SK-MEL-5 (cell line): ENCODE measurements around the gene FRMD3. TPM values are rescaled to one million over a fixed set of nuclear protein-coding genes. Genes with fewer than 3 reads are reported as not detected.

Source experiments
- DNase-seq: peaks from one replicate; pipeline ENCODE4 v3.0.0-alpha.2; 2016; ENCODE audit warnings: low read depth, low spot score
- in situ Hi-C: cut with HindIII; loops from 2 replicates; pipeline ENCODE4 v1.10.0; 2016; ENCODE audit warnings: low sequenced_read_pairs, high pct_unique_total_duplicates, low pct_unique_long_range_greater_than_20kb
- total RNA-seq: library from RNA; depleted of rRNA; stranded (reverse); fragments of >200 nt; shearing (Covaris generic); gene quantifications from 2 replicates; pipeline ENCODE4 v1.2.3, GENCODE V29; 2014

FRMD3 gene
- total RNA-seq, 1 experiment from 2014 or later = 22.1 TPM

DNA sequence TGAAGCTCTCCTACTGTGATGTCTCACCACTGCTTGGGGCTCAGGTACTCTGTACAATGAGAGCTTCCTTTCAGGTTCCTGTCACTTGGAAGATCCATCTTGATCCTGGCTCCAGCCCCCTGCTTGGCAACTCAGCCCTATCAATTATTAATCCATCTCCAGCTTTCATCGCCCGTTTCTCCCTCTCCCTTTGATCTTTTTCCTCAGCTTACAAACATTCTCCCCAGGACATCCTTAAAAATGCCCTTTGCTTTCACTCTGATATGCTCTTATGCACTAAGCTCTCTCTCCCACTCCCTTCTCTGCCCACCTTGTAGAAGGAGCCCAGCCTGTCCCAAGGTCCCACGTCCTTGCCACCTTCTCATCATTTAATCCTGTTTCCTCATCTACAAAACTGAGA lies 109.0 kb downstream of the FRMD3 start:
- in situ Hi-C loops = no loop called here
- DNase-seq = no peak

DNA sequence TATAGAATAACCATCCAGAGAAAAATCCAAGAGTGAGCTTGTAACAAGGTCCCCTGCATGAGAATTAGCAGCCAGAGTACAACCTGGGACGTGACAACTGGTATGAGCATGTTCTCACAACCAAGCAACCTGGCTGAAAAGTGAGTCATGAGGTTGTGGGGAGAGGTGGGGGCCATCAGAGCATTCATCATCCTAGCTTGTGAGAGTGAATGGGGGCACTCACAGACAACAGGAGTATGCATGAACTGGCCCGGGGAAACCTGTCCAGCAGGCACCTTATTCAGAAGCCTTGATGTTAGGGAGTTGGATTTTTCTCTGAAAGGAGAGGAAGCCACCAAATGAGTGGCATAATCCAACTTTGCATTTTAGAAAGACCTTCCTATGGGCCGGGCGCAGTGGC lies 113.0 kb downstream of the FRMD3 start:
- in situ Hi-C loops = no loop called here
- DNase-seq = no peak

DNA sequence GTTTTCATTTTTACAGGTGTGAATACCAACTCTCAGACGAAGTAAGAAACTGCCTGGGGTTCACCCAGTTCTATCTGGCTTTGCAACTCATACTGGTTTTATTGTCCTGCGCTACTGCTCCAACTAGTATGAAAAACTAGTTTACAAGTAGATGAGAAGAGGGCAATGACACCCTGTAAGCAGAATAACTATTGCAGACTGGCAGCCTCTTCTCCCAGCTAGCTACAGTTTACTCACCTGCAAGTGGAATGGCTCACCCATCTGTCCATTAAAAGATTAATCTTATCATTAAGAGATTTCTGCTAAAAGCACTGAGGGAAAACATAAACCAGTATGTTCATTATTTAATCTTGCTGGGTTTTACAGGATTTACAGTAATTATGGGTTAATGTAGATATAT lies 113.4 kb downstream of the FRMD3 start:
- DNase-seq = no peak
- in situ Hi-C loops = no loop called here

DNA sequence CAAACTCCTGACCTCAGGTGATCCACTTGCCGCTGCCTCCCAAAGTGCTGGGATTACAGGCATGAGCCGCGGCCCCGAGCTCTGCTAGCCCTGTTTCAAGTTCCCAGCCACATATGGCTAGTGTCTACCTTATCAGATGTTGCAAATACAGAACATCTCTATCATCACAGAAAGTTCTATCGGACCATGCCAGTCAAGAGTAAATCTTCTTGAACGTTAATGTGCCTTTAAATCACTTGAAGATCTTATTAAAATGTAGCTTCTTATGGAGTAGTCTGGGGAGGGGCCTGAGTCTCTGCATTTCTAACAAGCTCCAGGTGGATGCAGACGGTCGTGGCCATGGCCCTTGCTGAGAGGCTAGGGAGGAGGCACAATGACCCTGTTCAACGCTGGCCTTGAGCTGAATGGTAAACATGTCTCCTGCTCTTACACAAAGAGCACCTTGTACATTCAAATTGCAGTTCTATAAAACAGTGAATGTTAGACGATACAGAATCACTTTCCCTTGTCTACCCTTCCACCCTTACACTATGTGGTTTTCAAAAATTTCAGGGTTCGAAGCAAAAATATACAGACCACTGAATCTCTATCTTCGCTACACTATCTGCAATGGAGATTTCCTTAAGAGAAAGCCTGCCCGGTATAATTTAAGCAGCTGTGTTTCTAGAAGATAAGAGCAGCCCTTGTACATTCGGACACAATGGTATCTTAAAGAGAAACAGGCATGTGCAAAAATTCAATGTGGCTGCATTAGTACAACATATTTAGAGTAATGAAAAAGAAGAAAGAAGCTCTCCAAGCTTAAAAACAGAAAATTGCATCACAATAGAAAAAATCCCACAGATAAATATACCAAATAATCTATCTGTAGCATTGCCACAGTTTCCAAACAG lies 114.1 kb downstream of the FRMD3 start:
- in situ Hi-C loops = no loop called here
- DNase-seq = peak; percentile 36

DNA sequence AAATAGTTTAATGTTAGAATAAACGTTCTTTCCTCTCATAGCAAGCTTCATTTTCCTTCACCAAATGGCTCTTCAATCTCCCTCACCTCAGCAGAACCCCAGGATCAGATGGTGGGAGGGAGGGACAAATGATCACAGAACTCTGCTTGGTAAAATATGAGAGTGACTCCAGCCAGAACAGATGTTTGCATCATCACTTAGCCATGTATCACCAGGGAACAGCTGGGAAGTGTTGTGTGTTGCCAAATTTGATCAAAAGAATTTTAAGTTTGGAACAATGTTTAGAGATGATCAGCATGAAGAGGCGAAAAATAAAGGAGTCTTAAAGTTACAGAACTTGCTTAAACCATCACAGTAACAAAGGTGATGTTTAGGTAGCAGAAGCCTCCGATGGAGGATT lies 115.7 kb downstream of the FRMD3 start:
- DNase-seq = no peak
- in situ Hi-C loops = no loop called here

- in situ Hi-C loops = no loop called here
- DNase-seq = no peak
Observed at GRCh38 chr9:83420486-83420885, 117.7 kb downstream of the FRMD3 start.

DNA sequence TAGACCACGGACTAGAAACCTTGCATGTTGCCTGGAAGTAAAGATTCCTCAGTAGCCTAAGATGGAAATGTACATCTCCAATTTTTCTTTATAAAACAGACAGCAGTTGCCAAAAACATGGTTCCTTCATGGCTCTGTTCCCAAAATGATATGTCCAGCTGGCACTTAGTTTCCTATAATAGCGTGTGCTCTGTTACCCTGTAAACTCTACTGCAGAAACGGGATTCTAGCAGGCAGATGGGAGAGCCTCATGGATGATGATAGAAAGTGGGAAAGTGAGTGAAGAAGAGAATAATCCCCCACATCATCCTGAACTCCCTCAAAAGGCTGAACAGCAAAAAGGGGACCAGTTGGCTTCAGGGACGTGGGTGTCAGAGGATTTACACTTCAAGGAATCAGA lies 118.2 kb downstream of the FRMD3 start:
- DNase-seq = no peak
- in situ Hi-C loops = no loop called here

- in situ Hi-C loops = no loop called here
- no peak for DNase-seq
Observed at GRCh38 chr9:83418283-83418682, 119.9 kb downstream of the FRMD3 start.

- no peak for DNase-seq
- in situ Hi-C loops = no loop called here
Observed at GRCh38 chr9:83413367-83413766, 124.8 kb downstream of the FRMD3 start.

GRCh38 chr9:83410701-83411100 lies 127.5 kb downstream of the FRMD3 start:
- in situ Hi-C loops = no loop called here
- DNase-seq = no peak

- in situ Hi-C loops = no loop called here
- DNase-seq = no peak
Observed at GRCh38 chr9:83406921-83407320, 131.3 kb downstream of the FRMD3 start.

- in situ Hi-C loops = no loop called here
- DNase-seq = peak; percentile 17
Observed at GRCh38 chr9:83405759-83406158, 132.4 kb downstream of the FRMD3 start.

- DNase-seq = no peak
- in situ Hi-C loops = no loop called here
Observed at GRCh38 chr9:83403527-83404238, 134.5 kb downstream of the FRMD3 start.

DNA sequence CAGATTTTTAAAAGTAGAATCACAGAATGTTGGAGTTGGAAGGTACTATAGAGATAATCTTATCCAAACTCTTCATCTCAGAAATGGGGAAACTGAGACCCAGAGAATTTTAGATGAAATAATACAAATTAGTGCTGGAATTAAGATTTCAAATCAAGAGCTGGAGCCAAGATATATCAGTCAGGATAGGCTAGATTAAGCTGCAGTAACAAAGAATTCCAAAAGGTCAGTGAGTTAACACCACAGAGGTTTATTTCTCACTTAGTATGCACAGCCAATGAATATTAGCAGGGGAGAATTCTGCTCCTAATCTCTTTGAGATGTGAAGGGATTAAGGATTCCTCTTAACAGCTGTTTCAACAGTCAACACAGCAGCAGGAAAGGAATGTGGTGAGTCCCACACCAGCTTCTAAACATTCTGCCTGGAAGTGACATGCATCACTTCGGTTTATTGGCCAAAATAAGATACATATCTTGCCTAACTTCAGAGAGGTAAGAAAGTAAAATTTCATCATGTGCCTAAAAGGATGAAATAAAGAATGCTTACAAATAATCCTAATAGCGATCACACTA lies 136.8 kb downstream of the FRMD3 start:
- no peak for DNase-seq
- in situ Hi-C loops = no loop called here

DNA sequence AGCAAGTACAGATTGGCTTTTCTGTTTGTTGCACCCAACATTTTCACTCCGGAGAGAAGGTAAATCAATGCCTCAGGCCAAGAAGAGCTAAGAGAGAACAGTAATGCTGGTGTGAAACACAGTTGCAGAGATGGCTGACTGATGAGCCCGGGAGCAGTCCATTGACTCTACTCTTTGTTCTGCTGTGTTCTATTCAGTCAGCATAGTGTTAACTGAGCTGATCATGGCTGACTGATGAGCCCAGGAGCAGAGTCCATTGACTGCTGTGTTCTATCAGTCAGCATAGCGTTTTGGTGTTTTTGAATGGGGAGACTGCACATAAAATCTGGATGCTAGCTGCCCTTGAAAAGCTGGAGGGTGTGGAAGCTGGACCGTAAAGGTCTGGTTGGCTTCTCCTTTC lies 141.4 kb downstream of the FRMD3 start:
- no peak for DNase-seq

DNA sequence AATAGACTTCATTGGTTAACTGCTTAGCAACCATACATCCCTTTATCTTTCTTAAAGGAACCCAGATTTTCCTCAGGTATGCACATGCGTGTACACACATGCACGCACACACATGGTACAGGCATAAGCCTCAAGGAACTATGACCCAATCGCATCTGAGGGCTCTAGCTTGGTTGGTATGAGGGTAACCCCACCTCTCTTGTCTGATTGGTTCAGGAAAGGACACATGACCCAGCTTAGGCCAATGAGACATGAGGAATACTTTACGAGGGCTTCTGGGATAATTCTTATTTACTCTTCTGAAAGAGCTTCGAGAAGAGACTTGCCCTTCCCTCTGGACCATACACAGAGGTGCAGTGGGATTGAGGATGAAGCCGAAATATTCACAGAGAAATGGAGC lies 141.9 kb downstream of the FRMD3 start:
- DNase-seq = no peak
- in situ Hi-C loops = no loop called here

More for the DNA sequence above, 141.4 kb downstream of the FRMD3 start:
- in situ Hi-C loops = no loop called here

- in situ Hi-C loops = no loop called here
- no peak for DNase-seq
Observed at GRCh38 chr9:83392228-83392627, 146.0 kb downstream of the FRMD3 start.

DNA sequence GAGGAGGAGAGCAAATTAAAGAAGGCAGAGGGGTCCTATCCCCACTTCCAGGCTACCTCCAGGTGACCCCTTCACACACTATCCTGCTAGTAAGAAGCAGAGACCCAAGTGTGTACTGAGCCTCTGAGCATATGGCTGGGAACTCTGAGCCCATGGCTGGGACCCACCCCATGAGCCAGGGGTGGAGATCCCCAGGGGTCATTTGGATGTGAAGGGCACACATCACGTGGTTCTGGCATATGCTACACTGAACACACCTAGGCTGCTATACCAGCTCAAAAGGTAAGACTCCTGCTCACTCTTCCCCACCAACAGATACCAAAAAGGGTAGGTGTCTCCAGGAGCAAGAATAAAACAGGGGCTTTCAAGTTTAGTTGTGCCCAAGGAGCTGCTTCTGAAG lies 149.9 kb downstream of the FRMD3 start:
- in situ Hi-C loops = no loop called here
- DNase-seq = no peak
